K562 (cell line): Measurements from ENCODE around the gene PLEKHM1. TPM values are rescaled to one million over a fixed set of nuclear protein-coding genes. Genes with fewer than 3 reads are reported as not detected.

Experiments used
- BRD4 ChIP-seq: fragments of 200-600 bp; sonication (generic); IDR thresholded peaks from 2 replicates; pipeline ENCODE4 v1.6.1; 2017; ENCODE audit warnings: inconsistent platforms
- CHD2 ChIP-seq: IDR thresholded peaks from 2 replicates; pipeline ENCODE4 v1.6.1; 2011; ENCODE audit warnings: low read depth, low read length
- DEAF1 ChIP-seq: fragments of 450-650 bp; formaldehyde crosslinking; IDR thresholded peaks from 2 replicates; pipeline ENCODE4 v1.4.0; 2020; ENCODE audit warnings: mild to moderate bottlenecking, moderate library complexity
- HCFC1 ChIP-seq: IDR thresholded peaks from 2 replicates; pipeline ENCODE4 v1.6.1; 2012; ENCODE audit warnings: low read depth, low read length, improper control_type of control experiment
- HOXB6 ChIP-seq: fragments of 250-450 bp; sonication (Bioruptor Pico); IDR thresholded peaks from 2 replicates; pipeline ENCODE4 v1.5.1; 2022; ENCODE audit warnings: mild to moderate bottlenecking, borderline replicate concordance
- ZBTB8A ChIP-seq: fragments of 450-650 bp; IDR thresholded peaks from 2 replicates; pipeline ENCODE4 v1.6.1; 2018; ENCODE audit warnings: mild to moderate bottlenecking, moderate library complexity; ENCODE audit not compliant: partially characterized antibody
- ZKSCAN1 ChIP-seq: fragments of 150-350 bp; IDR thresholded peaks from 2 replicates; pipeline ENCODE4 v1.6.1; 2016; ENCODE audit warnings: low read depth, low read length
- ZNF274 ChIP-seq: IDR thresholded peaks from 2 replicates; pipeline ENCODE4 v1.6.1; 2011; ENCODE audit warnings: low read depth, mild to moderate bottlenecking, low read length, moderate library complexity, borderline replicate concordance
- ZNF277 ChIP-seq: fragments of 250-450 bp; sonication (Bioruptor Pico); IDR thresholded peaks from 2 replicates; pipeline ENCODE4 v1.8.0; 2022; ENCODE audit warnings: inconsistent platforms, mild to moderate bottlenecking, moderate library complexity, borderline replicate concordance
- polyA plus RNA-seq, 8 experiments: library from polyadenylated mRNA; depleted of rRNA in 4 of 8; stranded (reverse) in 5 of 8; unstranded in 3 of 8; fragments of >200 nt; fragmentation: Nextera tagmentation in 2 of 8; fragmentation: Illumina TruSeq in 1 of 8; extraction: Ambion mirVana in 2 of 8; extraction: Trizol in 1 of 8; gene quantifications; 2 replicates each; pipeline versions ENCODE4 v1.2.1 to v1.2.3, GENCODE V29; 2011 to 2014; ENCODE audit warnings: inconsistent platforms in 1 of 8, missing spikeins in 1 of 8
- total RNA-seq, 7 experiments: library from RNA; depleted of rRNA in 6 of 7; stranded (reverse); fragments of >200 nt in 6 of 7; fragmentation: Illumina TruSeq in 2 of 7; extraction: Trizol in 2 of 7; gene quantifications; 2 replicates each; pipeline versions ENCODE4 v1.2.1 to v1.2.3, GENCODE V29; 2011 to 2021; ENCODE audit warnings: low replicate concordance in 1 of 7
- TF ChIP-seq, protein P1 (sequence below): fragments of 450-650 bp; IDR thresholded peaks from 2 replicates; pipeline ENCODE4 v1.6.1; 2016; ENCODE audit warnings: mild to moderate bottlenecking, moderate library complexity
- TF ChIP-seq, protein P2 (sequence below): fragments of 250-450 bp; sonication (Bioruptor Pico); IDR thresholded peaks from 2 replicates; pipeline ENCODE4 v1.4.0; 2020; ENCODE audit warnings: mild to moderate bottlenecking

PLEKHM1 gene
- total and polyA plus RNA-seq, 9 of the 15 experiments (the other 6 are each of a cell fraction or from before 2014, with no cell fraction given), result 0.13 to 23.3 (median 5.7) TPM

GRCh38 chr17:45394913-45395568 is 95.5 kb downstream of the PLEKHM1 start (continued):
- TF ChIP-seq, protein P1, sequence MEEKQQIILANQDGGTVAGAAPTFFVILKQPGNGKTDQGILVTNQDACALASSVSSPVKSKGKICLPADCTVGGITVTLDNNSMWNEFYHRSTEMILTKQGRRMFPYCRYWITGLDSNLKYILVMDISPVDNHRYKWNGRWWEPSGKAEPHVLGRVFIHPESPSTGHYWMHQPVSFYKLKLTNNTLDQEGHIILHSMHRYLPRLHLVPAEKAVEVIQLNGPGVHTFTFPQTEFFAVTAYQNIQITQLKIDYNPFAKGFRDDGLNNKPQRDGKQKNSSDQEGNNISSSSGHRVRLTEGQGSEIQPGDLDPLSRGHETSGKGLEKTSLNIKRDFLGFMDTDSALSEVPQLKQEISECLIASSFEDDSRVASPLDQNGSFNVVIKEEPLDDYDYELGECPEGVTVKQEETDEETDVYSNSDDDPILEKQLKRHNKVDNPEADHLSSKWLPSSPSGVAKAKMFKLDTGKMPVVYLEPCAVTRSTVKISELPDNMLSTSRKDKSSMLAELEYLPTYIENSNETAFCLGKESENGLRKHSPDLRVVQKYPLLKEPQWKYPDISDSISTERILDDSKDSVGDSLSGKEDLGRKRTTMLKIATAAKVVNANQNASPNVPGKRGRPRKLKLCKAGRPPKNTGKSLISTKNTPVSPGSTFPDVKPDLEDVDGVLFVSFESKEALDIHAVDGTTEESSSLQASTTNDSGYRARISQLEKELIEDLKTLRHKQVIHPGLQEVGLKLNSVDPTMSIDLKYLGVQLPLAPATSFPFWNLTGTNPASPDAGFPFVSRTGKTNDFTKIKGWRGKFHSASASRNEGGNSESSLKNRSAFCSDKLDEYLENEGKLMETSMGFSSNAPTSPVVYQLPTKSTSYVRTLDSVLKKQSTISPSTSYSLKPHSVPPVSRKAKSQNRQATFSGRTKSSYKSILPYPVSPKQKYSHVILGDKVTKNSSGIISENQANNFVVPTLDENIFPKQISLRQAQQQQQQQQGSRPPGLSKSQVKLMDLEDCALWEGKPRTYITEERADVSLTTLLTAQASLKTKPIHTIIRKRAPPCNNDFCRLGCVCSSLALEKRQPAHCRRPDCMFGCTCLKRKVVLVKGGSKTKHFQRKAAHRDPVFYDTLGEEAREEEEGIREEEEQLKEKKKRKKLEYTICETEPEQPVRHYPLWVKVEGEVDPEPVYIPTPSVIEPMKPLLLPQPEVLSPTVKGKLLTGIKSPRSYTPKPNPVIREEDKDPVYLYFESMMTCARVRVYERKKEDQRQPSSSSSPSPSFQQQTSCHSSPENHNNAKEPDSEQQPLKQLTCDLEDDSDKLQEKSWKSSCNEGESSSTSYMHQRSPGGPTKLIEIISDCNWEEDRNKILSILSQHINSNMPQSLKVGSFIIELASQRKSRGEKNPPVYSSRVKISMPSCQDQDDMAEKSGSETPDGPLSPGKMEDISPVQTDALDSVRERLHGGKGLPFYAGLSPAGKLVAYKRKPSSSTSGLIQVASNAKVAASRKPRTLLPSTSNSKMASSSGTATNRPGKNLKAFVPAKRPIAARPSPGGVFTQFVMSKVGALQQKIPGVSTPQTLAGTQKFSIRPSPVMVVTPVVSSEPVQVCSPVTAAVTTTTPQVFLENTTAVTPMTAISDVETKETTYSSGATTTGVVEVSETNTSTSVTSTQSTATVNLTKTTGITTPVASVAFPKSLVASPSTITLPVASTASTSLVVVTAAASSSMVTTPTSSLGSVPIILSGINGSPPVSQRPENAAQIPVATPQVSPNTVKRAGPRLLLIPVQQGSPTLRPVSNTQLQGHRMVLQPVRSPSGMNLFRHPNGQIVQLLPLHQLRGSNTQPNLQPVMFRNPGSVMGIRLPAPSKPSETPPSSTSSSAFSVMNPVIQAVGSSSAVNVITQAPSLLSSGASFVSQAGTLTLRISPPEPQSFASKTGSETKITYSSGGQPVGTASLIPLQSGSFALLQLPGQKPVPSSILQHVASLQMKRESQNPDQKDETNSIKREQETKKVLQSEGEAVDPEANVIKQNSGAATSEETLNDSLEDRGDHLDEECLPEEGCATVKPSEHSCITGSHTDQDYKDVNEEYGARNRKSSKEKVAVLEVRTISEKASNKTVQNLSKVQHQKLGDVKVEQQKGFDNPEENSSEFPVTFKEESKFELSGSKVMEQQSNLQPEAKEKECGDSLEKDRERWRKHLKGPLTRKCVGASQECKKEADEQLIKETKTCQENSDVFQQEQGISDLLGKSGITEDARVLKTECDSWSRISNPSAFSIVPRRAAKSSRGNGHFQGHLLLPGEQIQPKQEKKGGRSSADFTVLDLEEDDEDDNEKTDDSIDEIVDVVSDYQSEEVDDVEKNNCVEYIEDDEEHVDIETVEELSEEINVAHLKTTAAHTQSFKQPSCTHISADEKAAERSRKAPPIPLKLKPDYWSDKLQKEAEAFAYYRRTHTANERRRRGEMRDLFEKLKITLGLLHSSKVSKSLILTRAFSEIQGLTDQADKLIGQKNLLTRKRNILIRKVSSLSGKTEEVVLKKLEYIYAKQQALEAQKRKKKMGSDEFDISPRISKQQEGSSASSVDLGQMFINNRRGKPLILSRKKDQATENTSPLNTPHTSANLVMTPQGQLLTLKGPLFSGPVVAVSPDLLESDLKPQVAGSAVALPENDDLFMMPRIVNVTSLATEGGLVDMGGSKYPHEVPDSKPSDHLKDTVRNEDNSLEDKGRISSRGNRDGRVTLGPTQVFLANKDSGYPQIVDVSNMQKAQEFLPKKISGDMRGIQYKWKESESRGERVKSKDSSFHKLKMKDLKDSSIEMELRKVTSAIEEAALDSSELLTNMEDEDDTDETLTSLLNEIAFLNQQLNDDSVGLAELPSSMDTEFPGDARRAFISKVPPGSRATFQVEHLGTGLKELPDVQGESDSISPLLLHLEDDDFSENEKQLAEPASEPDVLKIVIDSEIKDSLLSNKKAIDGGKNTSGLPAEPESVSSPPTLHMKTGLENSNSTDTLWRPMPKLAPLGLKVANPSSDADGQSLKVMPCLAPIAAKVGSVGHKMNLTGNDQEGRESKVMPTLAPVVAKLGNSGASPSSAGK, result 0 out of 2 replicates have a peak, but pooled peaks have one; percentile 50
- TF ChIP-seq BRD4, result 0 out of 2 replicates have a peak, but pooled peaks have one; percentile 32
- TF ChIP-seq ZNF274, result no peak
- no peak for TF ChIP-seq ZBTB8A
- TF ChIP-seq CHD2, result peak; percentile 77
- TF ChIP-seq, protein P2, sequence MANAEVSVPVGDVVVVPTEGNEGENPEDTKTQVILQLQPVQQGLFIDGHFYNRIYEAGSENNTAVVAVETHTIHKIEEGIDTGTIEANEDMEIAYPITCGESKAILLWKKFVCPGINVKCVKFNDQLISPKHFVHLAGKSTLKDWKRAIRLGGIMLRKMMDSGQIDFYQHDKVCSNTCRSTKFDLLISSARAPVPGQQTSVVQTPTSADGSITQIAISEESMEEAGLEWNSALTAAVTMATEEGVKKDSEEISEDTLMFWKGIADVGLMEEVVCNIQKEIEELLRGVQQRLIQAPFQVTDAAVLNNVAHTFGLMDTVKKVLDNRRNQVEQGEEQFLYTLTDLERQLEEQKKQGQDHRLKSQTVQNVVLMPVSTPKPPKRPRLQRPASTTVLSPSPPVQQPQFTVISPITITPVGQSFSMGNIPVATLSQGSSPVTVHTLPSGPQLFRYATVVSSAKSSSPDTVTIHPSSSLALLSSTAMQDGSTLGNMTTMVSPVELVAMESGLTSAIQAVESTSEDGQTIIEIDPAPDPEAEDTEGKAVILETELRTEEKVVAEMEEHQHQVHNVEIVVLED (CRISPR knock-in tag), result no peak
- no peak for TF ChIP-seq ZNF277 (CRISPR knock-in tag)
- peak; percentile 61; the same call in 1 of the 2 replicates for TF ChIP-seq DEAF1
- no peak for TF ChIP-seq HCFC1
- no peak for TF ChIP-seq HOXB6 (CRISPR knock-in tag)
- peak; percentile 99 for TF ChIP-seq ZKSCAN1
